ENCODE data around the gene SNX3. TPM values are rescaled to one million over a fixed set of nuclear protein-coding genes. Genes with fewer than 3 reads are reported as not detected.

Gene SNX3
- total RNA-seq, 1 experiment from 2014 or later: 61.7 TPM

DNA sequence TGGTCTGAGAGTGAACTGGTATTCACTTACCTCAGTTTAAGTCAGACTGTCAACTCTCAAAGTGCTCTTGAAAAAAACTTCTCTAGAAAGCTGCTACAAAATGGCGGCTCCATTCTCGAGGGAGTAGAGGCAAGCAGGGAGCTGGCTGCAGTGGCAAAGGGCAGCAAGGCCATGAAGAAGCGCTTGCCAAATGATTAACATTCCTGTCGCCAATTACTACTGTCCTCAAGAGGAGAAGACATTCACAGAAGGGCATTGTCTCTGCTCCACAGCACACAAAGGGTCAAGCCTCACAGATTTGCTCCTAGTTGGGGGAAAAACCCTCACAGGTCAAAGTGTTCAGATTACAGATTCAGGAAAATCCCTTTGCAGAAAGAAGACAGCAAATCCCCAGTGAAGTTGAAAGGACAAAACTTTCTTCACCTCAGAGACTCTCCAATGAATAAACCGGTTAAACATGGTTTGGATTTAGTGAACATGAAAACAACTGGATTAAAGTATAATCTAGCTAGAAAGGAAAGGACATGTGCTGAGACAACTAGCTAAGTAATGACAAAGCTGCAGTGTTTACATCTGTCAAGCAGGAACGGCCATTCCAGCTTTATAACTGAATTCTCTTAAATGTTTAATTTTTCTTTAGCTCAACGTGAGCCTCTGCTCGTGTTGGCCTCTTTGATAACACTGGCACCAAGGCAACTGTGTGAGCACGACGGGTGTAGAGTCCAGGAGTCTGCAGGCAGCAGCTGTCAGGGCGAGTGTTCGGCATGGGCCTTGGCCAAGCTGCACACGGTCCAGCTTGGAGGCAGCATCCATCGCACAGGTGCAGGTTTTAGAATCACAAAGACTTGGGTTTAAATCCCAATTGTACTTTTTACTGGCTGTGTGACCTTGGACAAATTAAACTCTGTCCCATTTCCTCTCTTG lies 57.4 kb downstream of the SNX3 start:
- DNase-seq (ENCODE audit: low spot score): no peak

DNA sequence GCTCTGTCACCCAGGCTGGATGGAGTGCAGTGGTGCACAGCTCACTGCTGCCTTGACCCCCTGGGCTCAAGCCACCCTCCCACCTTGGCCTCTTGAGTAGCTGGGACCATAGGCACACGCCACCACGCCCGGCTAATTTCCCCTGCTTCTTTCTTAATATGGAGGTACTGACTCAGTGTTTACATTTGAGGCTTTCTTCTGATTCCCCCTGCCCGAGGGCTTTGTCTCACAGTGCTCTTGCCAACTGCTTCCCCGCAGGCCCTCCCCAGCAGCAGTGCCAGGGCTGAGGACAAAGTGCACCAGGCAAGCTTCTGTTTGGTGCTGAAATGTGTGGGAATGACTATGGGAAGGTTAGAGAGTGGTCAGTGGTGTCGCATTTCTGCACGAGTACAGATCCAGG lies 60.2 kb downstream of the SNX3 start:
- no peak for DNase-seq (ENCODE audit: low spot score)

DNA sequence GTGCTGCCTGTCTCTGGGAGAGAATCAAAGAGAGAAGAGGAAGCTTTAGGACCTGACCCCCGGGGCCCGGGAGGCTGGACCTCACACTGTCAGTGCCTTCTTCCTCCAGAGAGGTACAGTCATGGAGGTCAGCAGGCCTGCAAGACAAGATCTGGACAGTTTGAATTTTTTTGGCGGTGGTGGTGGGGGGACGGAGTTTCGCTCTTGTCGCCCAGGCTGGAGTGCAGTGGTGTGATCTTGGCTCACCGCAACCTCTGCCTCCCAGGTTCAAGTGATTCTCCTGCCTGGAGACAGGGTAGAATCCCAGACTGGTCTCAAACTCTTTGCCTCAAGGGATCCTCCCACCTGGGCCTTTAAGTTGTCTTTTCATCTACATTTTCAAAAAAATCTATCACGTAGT lies 60.7 kb downstream of the SNX3 start:
- DNase-seq (ENCODE audit: low spot score): no peak

DNA sequence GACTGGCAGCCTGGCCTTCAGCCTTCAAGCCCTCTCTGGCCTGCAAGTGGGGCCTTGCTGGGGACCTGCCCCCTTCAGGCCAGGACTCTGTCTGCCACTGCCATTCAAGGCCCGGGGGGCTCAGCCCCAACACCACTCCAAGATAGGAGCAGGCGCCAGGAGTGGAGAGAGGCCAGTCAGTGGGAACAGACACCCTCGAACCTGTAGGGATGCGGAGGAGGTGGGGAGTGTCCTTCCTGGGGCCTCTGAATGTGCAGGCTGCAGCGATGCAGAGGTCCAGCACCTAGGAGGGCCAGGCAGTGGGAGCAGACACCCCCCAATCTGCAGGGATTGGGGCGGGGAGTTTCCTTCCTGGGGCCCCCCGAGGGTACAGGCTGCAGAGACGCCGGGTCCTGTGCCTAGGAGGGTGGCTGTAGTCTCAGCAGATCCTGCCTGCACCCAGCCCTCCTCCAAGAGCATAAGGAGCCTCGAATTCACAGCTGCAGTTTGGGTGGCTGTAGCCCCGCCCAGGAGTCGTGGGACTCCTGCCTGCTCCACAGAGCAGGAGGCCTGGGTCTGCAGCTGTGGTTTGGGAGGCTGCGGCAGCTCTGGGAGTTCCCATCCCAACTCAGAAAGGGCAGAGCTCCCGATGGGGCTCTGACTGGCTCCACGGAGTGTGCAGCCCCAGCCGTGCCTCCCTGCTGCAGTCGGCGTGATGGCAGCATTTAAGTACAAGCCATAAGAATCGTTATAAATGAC lies 61.9 kb downstream of the SNX3 start:
- DNase-seq (ENCODE audit: low spot score): no peak

DNA sequence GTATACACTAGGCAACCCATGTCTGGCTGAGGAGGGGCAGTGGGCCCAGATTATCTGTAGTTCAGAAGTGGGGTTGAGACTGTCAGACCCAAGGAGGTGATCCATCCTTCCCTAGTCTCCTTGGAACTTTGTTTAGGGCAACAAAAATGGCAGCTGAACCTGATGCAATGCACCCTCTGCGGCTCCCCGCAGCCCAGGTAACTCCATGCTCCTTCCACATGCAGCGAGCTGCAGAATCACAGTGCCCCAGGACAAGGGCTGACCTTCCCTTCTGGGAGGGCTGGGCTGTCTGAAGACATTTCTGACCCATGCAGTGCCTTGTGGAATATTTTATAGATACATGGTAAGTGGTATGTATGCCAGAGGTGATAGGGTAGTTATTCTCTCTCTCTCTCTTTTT lies 65.6 kb downstream of the SNX3 start:
- no peak for DNase-seq (ENCODE audit: low spot score)

DNA sequence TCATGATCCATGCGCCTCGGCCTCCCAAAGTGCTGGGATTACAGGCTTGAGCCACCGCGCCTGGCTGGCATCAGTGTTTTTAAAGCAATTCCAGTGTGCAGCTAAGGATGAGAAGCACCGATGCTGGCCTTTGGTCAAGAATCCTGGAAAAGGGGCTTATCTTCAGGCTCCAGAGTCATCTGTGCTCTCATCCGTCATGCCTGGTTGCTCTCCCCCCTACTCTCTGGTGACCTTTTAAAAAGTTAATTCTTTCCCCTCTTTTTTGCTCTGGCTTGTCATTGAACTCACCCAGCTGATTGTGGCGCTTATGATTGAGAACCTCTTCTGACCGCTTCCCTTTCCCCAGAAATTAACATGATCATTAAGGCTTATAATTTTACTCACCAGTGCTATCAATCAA lies 66.3 kb downstream of the SNX3 start:
- no peak for DNase-seq (ENCODE audit: low spot score)

DNA sequence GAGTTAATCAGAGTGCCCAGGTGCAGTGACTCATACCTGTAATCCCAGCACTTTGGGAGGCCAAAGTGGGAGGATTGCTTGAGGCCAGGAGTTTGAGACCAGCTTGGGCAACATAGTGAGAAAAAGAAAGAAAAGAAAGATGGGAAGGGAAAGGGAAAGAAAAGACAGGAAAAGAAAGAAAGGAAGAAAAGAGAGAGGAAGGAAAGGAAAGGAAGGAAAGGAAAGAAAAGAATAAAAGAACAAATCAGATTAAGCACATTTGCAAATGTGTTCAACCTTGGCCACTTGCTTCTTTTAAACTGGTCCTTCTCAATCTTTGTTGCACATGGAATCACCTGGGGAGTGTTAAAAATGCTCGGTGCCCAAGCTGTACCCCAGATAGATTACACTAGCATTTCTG lies 67.0 kb downstream of the SNX3 start:
- no peak for DNase-seq (ENCODE audit: low spot score)

DNA sequence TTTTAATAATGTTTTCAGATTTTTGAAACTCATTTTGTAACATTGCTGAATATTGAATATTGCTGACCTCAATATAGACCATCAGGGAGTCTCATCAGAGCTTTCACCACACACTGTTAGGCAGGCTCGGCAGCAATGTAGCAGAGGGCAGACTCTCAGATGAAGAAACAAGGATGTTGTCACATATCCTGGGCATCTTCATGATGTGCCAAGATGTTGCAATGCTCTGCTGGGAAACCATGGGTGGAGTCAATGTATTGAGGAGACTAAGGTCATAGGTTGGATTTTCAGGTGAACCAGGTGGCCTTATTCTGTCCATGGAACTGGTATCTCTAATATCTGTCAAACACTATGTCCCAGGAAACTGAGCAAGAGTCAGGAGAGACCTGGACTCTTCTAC lies 67.7 kb downstream of the SNX3 start:
- DNase-seq (ENCODE audit: low spot score): no peak

DNA sequence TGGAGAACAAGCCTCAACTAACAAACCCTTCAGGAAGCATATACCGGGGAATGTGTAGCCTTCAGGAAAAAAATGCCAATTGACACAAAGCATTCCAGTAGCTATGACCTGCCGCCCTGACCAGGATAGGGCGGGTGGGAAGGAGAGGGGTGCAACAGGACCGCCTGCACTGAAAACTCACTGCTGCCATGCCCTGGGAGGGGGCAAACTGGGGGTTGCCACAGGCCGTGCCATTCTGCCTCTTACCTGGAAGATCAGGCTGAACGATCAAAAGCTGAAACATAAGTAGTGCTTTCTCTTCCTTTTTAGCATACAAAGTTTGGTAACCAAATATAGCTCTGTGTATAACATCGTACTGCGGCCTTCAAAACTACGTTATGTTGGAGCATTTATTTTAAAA lies 73.3 kb downstream of the SNX3 start:
- no peak for DNase-seq (ENCODE audit: low spot score)

DNA sequence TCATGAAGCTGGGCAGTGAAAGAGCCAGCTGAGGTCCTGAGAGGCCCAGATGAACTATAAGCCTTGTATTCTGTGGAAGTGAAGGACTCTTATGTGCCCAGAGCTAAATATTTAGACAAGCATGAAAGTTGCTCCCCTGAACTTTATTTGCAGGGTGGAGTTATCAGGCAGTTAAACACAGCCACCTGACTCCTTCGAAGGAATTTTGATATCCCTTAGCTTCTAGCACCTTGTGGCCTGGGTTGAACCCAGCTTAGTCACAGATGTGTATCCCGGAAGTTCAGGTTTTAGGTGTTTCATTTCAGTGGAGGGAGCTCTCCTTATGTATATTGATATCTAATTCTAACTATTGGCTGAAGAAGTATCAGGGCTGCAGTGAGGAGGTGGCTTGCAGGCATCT lies 74.6 kb downstream of the SNX3 start:
- DNase-seq (ENCODE audit: low spot score): peak; percentile 47

DNA sequence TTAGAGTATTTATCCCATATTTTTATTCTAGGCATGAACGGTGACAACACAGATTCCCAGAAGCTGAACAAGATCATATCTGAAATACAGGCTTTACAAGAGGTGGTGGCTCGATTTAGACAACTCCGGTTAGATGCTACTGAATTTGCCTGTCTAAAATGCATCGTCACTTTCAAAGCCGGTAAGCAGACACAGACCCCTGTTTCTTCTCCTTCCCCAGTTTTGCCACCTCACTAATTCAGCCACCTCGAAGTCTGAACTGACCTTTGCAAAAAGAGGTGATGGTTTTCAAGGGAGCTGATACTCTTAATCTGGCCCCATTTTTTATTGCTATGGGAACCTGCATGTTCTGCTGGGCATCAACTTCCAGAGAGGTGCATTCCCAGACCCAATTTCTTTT lies 80.1 kb downstream of the SNX3 start:
- no peak for DNase-seq (ENCODE audit: low spot score)

DNA sequence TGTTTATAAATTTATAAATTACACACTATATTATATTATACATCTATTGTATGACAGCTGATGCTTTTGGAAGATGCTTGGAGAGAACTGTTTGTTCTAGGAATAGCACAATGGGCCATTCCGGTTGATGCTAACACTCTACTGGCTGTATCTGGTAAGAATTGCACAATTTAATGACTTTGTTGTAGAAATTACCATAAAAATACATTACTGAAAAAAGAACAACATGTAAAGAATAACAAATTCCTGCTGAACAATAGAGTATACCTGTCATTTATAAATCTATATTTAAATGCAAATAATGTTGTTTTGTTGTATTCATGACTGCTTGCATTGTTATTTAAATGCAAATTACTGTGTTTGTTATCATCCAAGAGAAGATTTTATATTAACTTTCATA lies 80.6 kb downstream of the SNX3 start:
- no peak for DNase-seq (ENCODE audit: low spot score)

DNA sequence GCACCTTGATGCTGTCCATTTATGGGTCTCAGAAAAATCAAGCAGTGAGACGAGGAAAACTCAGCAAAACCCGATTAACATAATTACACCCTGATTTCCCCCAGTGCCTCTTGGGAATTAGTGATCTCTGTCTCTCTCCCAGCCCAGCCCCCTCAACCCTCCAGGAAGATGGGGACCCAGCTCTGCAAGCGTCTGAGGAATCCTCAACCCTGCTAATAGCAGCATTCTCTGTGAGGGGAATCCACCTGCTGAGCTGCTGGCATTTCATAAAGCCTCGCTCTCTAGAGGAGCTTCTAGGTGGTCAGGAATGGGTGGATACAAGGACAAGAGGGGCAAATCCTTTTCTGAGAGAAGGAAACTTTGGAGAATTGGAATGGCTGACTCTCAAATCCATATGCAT lies 81.1 kb downstream of the SNX3 start:
- no peak for DNase-seq (ENCODE audit: low spot score)

DNA sequence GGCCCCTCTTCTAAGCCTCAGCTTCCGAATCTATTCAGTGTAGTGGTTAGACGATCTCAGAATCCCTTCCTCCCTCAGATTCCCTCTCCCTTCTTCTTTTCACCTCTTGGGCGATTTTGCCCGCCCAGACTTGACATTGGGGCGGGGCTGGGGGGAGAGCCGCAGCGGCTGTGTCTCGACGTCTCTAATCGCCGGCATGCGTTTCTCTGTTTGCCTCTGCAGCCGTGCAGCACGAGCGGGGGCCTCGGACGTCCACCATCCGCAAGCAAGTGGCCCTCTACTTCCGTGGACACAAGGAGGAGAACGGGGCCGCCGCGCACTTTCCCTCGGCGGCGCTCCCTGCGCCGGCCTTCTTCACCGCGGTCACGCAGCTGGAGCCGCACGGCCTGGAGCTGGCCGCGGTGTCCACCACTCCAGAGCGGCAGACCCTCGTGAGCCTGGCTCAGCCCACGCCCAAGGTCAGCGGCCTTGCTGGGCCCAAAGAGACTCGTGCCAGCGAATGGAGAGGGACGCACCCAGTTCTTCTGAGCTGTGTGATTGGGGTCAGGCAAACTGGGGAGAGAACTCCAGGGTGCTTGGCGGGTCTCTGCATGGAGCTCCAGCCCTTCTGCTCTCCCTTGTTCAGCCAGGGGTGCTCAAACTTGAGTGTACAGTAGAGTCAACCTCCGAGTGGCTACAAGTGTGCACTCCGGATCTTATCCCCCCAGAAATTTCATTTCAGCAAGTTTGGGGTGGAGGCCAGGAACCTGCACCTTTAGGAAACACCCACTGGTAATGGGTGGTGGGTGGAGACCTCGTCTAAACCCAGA lies 84.4 kb downstream of the SNX3 start:
- no peak for DNase-seq (ENCODE audit: low spot score)

DNA sequence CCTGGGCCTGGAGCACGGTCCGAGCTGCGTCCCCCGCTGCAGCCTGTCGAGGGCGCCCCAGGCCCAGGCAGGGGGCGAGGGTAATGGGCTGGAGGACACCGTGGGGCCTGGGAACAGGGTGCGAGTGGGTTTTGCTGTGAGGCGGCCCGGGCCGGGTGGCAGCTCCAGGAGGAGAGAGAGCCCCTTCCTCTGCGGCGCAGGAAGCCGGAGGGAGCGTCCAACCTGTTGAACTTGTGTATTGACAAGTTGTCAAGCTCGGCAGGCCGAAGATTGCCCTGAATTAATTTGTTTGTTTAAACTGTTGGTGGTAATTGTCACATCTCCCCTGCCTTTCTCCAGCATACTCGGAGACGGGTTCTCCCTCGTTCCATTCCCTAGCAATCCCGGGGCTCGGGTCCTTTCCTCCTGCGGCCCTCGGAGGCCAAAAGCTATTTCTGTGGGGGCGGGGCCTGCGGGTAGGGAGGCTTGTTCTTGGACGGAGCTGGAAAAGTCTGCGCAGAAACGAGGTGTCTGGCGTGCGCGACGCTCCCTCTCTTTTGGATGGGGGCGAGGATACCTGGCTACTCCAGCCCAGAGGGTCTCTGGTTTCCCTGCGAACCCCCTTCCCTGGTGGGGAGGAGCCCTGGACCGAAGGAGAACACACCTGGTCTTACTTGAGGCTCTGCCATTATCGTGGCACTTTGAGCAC lies 85.1 kb downstream of the SNX3 start:
- peak; percentile 13 for DNase-seq (ENCODE audit: low spot score)

DNA sequence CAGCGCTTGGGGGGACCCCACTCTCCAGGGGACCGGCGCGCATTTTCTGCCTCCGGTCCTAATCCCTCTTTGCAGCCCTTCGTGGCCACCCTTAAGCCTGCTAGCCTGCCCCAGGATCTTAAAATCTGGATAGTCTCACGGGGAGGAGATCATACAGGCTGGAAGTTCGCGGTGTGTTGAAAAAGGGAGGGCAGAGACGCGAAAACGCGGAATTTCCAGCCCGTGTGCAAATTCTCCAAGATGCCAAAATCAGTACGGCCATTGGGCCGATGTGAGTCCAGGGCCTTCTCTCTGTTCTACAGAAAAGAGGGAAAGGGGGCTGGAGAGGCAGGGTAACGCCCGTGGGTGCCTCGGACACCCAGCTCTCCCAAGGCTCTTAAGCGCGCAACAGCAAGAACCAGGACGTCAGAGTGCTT lies 85.7 kb downstream of the SNX3 start:
- no peak for DNase-seq (ENCODE audit: low spot score)

DNA sequence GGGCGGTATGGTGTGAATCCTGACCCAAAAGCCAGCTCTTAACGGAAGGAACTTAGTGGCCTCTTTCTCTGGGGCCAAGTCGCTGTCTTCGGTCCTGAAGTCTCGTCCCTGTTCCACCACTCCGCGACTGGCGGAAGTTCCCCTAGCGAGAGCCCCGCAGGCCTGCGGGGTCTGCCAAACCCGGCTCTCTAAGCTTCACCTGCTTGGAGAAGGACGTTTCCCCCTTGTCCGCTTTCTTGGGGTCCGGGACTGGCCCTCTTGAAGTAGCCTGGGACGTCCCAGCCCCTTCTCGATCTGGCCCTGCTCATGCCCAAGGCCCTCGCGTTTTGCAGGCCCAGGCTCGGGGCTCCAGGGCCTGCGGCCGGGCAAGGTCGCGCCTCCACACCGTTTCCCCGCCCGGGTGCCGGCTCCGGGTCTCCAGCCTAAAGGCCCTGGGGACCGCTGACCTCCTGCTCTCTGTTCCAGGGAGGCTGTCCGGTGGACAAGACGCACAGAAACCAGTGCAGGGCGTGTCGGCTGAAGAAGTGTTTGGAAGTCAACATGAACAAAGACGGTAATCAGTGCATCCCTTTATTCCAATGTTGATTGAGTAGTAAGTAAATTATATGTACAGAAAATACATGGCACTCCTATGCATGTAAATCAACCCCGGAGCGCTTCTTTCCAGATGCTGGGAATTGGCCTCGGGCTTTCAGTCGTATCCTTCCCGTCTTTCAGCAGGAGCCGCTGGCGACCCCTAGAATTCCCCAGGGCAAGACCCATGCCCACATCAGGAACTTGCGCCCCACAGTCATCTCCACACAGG lies 86.3 kb downstream of the SNX3 start:
- no peak for DNase-seq (ENCODE audit: low spot score)

DNA sequence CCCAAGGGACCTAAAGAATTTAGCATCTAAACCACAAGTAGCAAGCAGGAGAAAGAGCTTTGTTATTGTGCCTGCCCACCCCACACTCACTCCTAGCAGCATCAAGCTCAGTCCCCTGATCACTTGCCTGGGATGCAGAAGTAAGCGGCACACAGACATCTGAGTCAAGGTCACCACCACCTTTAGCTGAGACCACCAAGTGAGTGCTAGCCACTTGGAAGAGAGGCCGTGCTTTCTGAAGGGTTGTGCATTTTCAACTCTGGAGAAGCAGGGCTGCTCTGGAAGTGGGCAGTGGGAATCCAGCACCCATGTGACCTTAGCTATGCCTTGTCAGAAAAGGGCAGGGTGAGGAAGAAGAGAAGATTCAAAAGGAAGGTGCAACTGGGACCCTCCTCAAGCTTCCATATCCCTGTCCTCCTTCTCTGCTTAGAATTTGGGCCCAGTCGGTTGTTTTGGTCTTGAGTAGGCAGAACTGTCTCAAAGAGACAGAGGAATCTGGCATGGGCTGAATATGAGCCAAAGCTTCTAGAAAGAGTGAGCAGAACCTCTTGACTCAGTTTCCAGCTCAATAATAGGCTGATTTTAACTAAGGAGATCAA lies 88.8 kb downstream of the SNX3 start:
- DNase-seq (ENCODE audit: low spot score): no peak

DNA sequence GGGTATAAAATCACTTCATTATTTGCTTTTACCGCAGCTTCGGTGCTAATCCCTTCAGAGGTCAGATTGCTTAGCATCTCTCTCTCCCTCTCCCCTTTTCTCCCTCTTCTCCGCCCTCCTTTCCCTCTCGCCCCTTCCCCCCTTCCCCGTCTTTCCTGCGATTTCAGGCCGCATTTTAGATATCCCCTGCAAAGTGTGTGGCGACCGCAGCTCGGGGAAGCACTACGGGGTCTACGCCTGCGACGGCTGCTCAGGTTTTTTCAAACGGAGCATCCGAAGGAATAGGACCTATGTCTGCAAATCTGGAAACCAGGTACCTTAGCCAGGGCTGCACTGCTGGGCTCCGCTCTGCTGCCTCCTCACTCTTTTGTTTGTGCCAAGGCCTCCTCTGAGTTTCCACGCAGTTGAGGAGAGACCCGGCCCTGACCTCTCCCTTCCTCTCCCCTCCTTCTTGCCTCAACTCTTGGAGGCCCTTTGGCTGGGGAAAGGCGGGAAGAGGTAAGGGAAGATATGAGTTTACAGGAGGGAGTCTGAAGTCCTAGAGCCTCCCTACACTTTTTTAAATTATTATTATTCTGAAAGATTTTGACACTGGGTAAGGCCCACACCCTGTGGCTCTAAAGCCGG lies 89.4 kb downstream of the SNX3 start:
- no peak for DNase-seq (ENCODE audit: low spot score)

All from HT-29 (cell line).